NOMO-1 treated with dmso at 0.1 percent for 144 hours (cell line): ENCODE results near the gene SUN1.

Source experiments
- DNase-seq: peaks from one replicate; lab custom pipeline; 2025; ENCODE audit not compliant: unreplicated experiment; lab: John Stamatoyannopoulos, UW

The SUN1 gene

GRCh38 chr7:888081-889024 lies 56.1 kb downstream of the SUN1 start:
- no peak for DNase-seq

GRCh38 chr7:889025-889390 lies 56.7 kb downstream of the SUN1 start:
- no peak for DNase-seq

- no peak for DNase-seq
These were observed 57.1 kb downstream of the SUN1 start for GRCh38 chr7:889391-889790.

- DNase-seq: no peak
These were observed 58.6 kb downstream of the SUN1 start for GRCh38 chr7:890868-891267.

- no peak for DNase-seq
These were observed 59.0 kb downstream of the SUN1 start for GRCh38 chr7:891291-891690.

- DNase-seq: no peak
These were observed 59.5 kb downstream of the SUN1 start for GRCh38 chr7:891805-892204.

GRCh38 chr7:892648-893593 lies 60.6 kb downstream of the SUN1 start:
- no peak for DNase-seq

- DNase-seq: no peak
These were observed 61.4 kb downstream of the SUN1 start for GRCh38 chr7:893686-894085.

- DNase-seq: no peak
These were observed 62.0 kb downstream of the SUN1 start for GRCh38 chr7:894164-894867.

- no peak for DNase-seq
These were observed 62.7 kb downstream of the SUN1 start for GRCh38 chr7:894927-895450.

GRCh38 chr7:895451-896052 lies 63.3 kb downstream of the SUN1 start:
- no peak for DNase-seq

- no peak for DNase-seq
These were observed 64.2 kb downstream of the SUN1 start for GRCh38 chr7:896346-897075.

- DNase-seq: no peak
These were observed 64.8 kb downstream of the SUN1 start for GRCh38 chr7:897086-897485.

GRCh38 chr7:897771-898376 lies 65.6 kb downstream of the SUN1 start:
- DNase-seq: no peak

GRCh38 chr7:898460-898854 lies 66.2 kb downstream of the SUN1 start:
- DNase-seq: no peak

GRCh38 chr7:898855-899681 lies 66.8 kb downstream of the SUN1 start:
- no peak for DNase-seq

GRCh38 chr7:899806-900205 lies 67.5 kb downstream of the SUN1 start:
- DNase-seq: no peak

- no peak for DNase-seq
These were observed 68.2 kb downstream of the SUN1 start for GRCh38 chr7:900331-901040.
